ENCODE data around the gene NDUFS6.

DNA sequence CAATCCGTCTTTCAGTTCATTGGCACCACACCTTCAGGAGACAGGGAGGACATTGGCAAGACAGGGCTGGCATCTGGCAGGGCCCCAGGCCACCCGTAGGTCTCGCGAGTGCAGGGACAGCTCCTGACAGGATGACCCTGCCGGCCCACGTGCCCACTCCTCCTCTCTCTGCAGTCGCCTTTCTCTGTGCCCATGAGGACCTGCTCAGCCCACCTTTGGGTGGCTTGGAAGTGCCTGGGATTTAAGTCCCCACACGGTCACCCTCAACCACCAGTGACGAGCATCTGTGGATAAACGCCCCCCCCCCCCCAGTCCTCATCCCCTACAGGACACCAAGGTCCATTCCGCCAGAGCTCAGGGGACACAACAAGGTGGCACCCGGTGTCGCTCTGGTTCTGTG lies 5.7 kb upstream of the NDUFS6 start:
- TF ChIP-seq POLR2A (IDR thresholded peaks at IDR 0.05; ENCODE audit: low read depth, low read length) (no peak), TAF1 (IDR thresholded peaks at IDR 0.05; ENCODE audit: low read depth, low read length) (no peak), POLR2AphosphoS5 (IDR thresholded peaks at IDR 0.05; ENCODE audit: low read depth, low read length) (no peak), SPI1 (IDR thresholded peaks at IDR 0.05; ENCODE audit: low read depth, low read length) (no peak), POU2F2 (IDR thresholded peaks at IDR 0.05; ENCODE audit: low read depth, low read length) (no peak)

All from GM12891 (cell line).